ENCODE data around the gene NME3.
"Not testable (repeated sequence)": the region's sequence is repeated elsewhere in the genome, so short reads cannot be mapped to it uniquely, and the experiment has no call there.

The NME3 gene

DNA sequence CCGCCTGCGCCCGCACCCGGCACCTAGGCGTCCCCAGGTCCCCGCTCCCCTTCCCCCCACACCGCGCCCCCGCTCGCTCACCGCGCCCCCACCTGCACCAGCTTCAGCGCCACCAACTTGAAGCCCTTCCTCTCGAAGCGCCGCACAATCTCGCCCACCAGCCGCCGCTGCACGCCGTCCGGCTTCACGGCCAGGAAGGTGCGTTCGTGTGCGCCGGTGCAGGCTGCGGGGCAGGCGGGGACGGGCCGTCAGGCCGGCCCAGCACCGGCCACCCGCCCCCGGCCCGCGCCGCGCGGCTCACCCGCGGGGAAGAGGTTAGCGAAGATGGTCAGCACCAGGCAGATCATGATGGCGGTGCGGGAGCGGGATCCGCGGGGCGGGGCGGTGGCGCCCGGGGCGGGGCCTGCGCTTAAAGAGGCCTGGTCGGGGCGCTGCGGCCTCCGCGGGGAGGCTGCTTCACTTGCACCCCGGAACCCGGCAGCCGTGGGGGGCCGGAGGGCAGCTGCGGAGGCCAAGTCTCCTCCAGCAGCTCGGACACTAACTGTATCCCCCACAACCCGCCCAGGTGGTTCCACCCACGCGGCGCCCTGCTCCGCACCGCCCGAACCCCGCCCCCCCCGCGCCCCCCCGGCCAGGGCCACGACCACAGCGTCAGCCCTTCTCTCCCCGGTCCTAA is at the start of gene NME3:
TSS of gene NME3 (minus strand) at position 356 of the 676 bp plus-strand sequence. CDS start at position 347, 9 bp downstream.
- DNase-seq, result no peak

DNA sequence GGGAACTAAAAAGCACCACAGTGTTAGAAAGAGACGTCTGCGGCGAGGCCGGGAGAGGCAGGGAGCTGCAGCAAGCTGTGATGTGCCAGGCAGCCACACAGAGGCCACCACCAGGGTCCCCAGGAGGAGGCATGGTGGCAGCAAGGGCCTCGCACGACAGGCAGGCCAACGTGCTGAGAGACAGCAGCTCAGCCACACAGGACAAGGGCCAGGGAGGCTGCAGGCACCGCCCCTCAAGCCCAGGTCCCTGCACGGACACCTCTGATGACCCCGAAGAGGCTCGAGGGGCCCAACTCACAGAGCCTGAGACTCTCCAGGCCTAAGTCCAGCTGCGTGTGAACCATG is 49.6 kb upstream of the NME3 start:
- no peak for DNase-seq

GRCh38 chr16:1820096-1820945 is 49.0 kb upstream of the NME3 start:
- no peak for DNase-seq

DNA sequence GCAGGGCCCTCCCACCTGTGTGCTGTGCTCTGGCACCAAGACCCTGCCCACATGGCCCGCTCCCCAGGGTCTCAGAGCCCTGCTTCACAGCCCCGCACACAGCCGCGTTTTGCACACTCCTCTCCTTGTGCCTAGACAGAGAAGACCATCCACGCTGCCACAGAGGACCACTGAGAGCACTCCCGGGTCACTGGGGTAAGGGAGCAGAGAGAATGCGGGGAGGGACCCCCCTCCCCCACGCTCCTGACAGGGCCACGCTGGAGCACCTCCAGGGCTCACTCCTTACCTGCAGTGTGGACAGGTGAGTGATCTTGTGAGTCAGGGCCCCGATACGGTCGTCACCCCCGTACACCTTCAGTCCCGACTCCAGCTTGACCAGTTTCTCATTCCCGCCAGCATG is 48.3 kb upstream of the NME3 start:
- DNase-seq, result no peak

DNA sequence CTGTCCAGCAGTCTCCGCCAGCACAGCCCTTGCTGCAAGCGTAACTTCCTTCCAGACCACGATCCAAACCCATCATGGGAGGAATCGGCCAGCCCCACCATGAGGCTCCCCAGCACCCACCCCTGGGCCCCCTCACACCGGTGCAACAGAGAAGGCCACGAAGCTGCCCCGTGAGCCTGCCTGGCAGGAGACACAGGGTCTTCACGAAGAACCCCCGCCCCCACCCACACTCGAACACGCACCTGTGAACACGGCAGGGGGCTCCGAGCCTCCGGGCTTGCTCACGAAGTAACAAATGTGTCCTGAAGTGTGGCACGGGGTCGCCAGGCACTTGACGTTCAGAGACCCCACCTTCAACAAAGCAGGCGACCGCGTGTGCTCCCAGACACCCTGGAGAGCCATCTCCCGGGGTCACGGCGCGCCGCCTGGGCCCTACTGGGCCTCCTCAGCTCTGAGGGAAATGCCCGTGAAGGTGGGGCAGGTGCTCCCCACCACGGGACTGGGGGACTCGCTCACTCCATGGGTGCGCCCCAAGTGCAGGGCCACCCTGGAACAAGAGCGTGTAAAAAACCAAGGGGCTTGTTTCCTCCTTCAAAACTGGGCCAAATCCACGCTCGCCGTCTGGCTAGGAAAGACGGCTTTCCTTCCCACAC is 47.7 kb upstream of the NME3 start:
- DNase-seq, result no peak

GRCh38 chr16:1818204-1818872 is 47.0 kb upstream of the NME3 start:
- no peak for DNase-seq

- no peak for DNase-seq
These were observed 46.4 kb upstream of the NME3 start for GRCh38 chr16:1817716-1818115.

GRCh38 chr16:1817276-1817589 is 45.9 kb upstream of the NME3 start:
- DNase-seq, result no peak

GRCh38 chr16:1816396-1817275 is 45.3 kb upstream of the NME3 start:
- no peak for DNase-seq

GRCh38 chr16:1815461-1815860 is 44.1 kb upstream of the NME3 start:
- no peak for DNase-seq

DNA sequence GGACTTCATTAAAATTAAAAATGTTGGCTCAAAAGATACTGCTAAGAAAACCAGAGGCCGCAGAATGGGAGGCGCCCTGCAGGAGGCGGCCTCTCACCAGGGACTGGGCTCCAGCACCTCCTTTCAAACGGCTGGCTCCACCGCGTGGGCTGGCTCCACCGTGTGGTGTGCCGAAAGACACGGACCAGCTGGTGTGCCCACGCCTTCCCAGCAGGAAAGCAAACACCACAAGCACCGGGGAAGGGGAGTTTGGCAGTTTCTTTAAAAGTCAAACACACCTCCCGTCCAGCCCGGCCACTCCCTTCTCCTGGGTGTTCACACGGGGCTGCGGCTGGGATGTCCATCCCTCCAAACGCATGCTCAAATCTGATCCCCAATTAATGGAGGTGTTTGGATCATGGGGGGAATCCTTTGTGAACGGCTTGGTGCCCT is 41.4 kb upstream of the NME3 start:
- DNase-seq, result peak; percentile 18

GRCh38 chr16:1810536-1810935 is 39.2 kb upstream of the NME3 start:
- no peak for DNase-seq

DNA sequence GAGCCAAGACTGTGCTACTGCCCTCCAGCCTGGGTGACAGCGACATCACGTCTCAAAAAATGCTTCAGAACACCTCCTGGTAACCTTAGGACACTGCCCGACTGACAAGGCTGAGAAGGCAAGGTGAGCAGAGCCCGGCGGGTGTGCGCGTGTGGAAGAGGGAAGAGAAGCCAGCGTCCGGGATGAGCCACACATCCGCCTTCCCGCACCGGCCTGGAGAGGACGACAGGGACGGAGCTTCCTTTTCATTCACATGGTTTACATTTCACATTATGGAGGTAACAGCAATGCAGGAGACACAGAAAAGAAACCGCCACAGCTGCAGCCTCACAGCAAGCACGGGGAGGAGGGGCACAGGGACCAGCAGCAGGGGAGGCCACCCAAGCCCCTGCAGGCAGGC is 38.8 kb upstream of the NME3 start:
- no peak for DNase-seq

DNA sequence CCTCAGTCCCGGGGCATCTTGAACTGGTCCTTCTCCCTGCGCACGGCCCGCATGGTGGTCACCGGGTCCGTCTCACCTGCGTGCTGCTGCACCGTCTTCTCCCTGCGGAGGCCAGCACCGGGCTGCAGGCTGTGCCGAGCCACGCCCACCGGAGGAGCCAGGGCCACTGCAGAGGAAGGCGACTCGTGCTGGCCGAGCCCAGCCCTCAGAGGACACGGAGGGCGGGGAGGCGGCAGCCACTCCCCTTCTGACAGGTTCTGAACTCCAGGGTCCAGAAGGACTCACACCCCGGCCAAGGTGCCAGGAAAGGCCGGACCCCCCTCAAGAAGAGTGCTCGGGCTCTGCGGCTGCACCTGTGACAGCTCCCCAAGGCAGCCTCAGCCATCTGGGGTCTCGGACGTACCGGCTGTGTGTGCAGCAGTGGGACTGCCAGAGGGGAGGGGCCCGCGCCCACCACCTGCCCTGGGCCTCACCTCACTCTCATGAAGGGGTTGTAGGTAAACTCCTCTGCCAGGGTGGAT is 38.0 kb upstream of the NME3 start:
- DNase-seq, result no peak

DNA sequence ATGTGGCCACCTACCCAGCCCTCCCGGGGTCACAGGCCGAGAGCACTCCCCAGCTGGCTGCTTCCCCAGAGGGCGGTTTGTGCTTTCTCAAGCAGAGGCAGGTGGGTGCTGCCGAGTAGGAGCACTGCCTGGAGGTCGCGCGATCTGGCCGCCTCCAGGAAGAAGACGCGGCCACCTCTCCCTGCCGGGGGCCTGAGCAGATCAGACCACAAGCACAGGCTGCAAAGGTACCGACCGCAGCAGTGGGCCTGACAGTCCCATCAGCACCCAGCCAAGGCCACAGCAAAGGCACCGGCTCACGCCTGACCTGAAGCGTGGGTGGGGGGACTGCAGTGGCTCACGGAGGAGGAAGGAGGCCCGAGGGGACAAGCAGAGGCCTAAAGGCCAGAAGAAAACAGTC is 37.3 kb upstream of the NME3 start:
- DNase-seq, result no peak

DNA sequence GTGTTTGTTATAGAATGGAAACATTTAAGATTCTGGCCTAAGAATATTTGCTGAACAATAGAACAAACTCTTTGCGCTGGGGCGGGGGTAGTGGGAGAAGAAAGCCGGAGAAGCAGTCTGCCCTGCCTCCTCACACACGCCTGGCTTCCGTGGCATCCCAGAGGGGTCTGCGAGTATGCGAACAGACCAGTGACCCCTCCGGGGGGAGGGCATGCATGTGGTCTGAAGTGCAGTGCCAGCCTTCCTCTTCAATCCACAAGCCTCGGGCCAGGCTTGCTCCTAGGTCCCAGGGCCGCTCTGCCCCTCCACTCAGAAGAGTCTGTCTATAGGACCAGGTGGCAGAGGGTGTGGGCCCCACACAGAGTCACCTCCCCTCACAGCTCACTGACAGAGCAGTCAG is 36.3 kb upstream of the NME3 start:
- DNase-seq, result no peak

DNA sequence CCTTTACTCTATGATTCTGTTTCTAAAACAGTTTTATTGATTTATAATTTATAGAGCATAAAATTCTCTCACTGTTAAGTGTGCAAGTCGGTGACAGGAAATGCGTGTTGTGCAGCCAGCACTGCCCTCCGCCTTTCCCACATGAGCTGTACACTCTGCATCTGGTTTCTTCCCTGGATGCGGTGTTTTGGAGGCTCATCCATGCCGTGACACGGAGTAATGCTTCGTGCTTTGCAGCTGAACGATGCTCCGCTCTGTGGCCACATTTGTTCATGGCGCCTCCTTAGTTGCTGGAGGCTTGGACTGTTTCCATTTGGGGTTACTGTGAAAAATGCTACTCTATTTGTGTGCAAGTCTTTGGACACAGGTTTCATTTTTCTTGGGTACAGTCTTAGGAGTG is 29.4 kb upstream of the NME3 start:
- DNase-seq, result no peak

DNA sequence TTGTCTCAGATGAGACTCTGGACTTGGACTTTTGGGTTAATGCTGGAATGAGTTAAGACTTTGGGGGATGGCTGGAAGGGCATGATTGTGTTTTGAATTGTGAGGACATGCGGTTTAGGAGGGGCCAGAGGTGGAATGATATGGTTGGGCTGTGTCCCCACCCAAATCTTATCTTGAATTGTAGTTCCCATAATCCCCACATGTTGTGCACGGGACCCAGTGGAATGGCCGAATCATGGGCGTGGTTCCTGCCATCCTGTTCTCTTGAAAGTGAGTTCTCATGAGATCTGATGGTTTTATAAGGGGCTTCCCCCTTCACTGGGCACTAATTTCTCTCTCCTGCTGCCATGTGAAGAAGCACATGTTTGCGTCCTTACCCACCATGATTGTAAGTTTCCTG is 27.9 kb upstream of the NME3 start:
- not testable (repeated sequence) for DNase-seq

- DNase-seq, result no peak
These were observed 23.7 kb upstream of the NME3 start for GRCh38 chr16:1794908-1795666.

DNA sequence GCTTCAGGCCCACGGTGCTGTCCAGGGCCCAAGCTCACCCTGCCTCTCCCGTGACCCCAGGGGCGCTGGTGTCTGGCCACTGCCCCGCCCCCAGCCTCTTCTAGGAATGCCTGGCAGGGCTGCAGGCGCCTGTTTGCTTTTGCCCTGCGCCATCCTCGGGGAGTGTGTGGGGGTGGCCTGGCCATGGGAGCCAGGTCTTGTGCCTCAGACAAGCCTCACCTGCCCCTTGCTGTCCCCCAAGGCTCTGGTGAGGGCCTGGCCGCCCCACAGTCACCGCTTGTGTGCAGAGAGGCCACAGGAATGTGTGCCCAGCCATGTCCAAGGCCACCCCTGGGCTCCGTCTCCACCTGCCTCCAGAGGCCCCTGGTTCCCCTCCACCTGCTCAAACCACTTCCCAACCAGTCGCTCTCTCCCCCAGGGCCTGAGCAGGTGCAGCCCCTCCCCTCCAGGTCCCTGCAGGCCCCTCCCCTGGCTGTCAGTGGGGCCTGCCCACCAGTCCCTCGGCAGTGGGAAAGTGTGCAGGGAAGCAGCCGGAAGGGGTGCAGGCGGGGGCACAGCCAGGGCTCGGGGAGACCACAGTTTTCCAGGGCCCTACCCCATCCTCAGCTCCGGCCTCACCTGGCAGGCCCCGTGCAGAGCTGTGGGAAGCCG is 23.0 kb upstream of the NME3 start:
- DNase-seq, result no peak

All from NCI-H1694 (cell line).